Stimulated activated CD4-positive, alpha-beta T cell treated with anti-CD3 and anti-CD28 coated beads, Interleukin-15, amount 100 ng/mL, for 24 hours (primary cell): ENCODE measurements around the gene CCDC27.

Experiments
- DNase-seq: peaks from one replicate; pipeline ENCODE4 v3.0.0-alpha.2; 2020

CCDC27 gene

DNA sequence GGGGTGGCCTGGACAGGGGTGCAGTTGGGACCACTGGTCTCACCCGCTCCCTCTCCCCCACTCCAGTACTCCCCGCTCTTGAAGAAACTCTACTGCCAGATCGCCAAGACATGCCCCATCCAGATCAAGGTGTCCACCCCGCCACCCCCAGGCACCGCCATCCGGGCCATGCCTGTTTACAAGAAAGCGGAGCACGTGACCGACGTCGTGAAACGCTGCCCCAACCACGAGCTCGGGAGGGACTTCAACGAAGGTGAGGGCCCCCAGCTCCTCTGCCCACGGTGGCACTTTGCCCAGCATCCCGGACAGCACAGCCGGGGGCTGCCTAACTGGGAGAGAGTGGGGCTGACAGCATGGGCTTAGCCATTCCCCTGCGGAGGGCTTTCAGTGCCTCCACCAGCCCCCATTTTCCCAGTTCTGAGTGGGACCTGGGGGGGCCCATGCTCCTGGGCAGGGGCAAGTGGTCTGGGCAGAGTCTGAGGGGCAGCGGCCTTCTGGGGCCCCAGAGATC is 30.2 kb upstream of the CCDC27 start:
- no peak for DNase-seq

DNA sequence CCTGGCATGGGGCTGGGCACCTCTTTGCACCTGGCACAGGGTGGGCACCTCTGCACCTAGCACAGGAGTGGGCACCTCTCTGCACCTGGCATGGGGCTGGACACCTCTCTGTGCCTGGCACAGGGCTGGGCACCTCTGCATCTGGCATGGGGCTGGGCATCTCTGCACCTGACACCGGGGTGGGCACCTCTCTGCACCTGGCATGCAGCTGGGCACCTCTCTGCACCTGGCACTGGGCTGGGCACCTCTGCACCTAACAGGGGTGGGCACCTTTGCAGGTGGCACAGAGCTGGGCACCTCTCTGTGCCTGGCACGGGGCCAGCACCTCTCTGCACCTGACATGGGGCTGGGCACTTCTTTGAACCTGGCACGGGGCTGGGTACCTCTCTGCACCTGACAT is 29.4 kb upstream of the CCDC27 start:
- no peak for DNase-seq

DNA sequence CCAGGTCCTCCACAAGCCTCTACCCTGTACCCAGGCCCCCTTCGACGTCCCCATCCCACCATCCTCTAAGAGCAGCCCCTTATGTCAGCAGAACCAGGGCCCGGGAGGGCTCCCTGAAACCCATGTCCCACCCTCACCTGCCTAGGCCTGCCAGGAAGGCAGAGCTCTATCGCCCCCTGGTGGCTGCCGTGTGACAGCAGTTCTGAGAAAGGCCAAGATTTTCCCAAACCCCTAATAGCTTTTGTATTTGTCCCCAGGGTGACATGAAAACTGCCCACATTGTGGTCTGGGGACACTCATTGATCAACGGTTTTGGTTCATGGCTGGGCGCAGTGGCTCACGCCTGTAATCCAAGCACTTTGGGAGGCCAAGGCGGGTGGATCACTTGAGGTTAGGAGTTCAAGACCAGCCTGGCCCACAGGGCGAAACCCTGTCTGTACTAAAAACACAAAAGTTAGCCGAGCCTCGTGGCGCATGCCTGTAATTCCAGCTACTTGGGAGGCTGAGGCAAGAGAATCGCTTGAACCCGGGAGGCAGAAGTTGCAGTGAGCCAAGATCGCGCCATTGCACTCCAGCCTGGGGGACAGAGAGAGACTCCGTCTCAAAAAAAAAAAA is 27.7 kb upstream of the CCDC27 start:
- DNase-seq, result peak; percentile 87

DNA sequence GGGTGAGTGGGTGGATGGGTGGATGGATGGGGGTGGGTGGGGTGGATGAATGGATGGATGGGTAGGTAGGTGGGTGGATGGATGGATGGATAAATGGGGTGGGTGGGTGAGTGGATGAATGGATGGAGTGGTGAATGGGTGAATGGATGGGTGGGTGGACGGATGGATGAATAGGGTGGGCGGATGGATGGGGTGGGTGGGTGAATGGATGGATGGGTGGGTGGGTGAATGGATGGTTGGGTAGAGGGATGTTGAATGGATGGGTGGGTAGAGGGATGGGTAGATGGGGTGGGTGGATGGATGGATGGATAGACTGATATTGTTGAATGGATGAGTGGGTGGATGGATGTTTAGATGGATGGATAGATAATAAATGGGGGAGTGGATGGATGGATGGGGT is 26.9 kb upstream of the CCDC27 start:
- no peak for DNase-seq

DNA sequence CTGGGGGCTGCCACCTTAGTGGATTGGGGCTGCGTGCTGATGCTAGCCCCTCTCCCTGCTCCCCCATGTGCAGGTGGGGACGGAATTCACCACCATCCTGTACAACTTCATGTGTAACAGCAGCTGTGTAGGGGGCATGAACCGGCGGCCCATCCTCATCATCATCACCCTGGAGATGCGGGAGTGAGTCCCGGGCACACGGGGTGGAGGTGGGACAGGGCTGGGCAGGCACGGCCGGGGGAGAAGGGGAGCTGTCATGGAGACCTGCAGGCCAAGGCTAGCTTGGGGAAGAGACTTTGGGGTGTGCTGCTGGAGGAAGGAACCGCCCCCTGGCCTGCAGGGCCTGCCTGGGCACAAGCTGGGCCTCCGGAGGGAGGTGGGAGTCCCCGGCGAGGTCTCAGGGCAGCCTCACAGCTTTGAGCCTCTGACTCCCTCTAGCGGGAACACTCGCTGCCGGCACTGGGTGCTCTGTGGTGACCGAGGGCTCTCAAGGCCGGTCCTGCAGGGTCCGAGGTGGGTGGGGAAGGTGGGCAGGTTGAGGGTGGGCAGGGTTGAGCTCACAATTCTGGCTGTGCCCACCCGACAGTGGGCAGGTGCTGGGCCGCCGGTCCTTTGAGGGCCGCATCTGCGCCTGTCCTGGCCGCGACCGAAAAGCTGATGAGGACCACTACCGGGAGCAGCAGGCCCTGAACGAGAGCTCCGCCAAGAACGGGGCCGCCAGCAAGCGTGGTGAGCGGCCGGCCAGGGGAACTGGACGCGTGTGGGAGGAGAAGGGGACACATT is 25.0 kb upstream of the CCDC27 start:
- peak; percentile 48 for DNase-seq

DNA sequence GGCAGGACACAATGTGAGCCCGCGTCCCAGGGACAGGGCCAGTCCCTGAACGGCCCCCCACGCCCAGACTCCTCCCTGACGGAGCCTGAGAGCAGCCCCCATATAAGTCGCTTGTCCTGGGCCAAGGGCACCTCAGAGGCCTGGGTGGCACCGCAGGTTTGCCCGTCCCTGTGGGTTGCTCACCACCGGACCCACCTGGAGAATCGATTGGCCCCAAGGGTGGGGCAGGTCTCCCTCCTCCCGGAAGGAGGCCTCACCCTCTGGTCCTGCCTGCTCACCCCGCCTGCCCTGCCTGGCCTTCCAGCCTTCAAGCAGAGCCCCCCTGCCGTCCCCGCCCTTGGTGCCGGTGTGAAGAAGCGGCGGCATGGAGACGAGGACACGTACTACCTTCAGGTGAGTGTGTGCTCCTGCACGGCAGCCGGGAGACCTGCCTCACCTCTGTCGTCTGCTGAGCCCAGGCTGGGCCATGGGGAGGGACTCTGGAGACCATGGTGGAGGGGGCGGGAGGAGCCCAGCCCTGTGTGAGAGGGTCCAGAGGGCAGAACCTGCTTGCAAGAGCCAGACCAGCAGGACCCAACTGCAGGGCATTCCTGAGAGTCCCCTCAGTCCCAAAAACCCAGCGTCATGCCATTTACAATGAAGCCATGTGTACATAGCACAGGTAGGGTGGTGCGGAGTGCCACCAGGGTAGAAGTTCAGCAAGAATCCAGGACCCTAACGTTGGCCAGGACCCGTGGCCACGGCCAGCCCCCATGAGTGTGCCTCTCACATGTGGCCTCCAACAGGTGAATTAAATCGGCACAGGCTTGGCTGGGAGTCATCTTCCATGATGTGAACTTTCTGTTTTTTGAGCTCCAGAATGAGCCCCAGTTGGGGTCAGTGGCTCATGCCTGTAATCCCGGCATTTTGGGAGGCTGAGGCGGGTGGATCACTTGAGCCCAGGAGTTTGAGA is 24.1 kb upstream of the CCDC27 start:
- DNase-seq, result no peak

DNA sequence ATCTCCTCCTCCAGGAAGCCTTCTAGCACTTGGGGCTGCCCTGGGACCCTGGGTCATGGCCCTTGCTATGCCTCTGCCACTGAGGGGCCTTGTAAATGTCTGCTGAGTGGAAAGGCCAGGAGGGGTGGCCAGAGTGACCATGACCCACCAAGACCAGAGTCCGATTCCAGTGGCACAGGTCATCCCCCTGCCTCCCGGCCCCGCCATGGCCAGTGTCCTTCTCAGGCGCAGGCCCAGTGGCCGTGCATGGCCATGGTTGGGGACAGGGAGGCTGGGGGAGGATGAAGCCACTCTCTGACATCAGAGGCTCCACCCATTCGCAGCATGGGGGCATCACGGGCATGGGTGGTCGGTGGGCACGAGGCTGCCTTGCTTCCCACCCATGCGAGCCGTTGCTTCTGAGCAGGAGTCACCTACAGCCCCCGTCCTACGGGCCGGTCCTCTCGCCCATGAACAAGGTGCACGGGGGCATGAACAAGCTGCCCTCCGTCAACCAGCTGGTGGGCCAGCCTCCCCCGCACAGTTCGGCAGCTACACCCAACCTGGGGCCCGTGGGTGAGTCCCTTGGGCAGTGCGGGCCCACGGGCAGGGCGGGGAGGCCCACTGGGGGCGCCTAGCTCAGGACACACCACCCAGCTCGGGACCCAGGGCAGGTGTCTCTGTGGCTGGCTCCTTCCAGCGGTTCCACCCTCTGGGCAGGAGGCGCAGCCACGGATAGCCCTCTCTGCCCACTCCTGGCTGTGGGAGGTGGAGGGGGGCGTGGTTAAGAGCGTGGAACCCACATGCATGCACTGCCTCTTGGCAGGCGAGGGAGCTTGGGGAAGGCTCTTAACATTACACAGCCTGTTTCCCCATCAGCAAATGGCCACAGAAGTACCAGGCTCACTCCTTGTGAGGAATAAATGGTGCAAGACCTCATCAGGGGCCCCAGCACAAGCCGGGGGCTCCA is 22.4 kb upstream of the CCDC27 start:
- DNase-seq, result no peak

DNA sequence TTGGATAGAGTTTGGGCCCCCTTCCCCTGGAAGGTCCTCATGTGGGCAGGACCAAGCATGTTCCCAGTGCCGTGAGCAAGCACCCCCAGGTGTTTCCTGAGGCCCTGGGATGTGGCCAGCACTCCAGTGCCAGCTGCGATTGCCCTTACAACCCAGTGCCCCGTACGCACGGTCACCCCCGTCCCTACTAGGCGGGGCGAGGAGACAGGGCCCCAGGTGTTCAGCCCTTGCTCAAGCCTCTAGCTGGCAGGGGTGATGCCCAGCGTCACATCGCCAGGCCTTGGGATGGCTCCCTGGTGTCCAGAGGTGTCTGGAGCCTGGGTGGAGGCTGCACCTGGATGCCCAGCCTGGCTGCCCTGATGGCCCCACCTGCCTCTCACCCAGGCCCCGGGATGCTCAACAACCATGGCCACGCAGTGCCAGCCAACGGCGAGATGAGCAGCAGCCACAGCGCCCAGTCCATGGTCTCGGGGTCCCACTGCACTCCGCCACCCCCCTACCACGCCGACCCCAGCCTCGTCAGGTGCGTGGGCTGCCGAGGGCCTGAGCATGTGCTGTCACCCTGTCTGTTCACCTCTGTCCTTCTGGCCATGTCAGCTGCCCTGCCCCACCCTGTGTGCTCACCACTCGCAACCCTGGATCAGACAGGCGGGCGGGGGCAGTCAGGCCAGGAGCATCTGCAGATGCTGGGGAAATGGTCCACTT is 21.6 kb upstream of the CCDC27 start:
- no peak for DNase-seq

DNA sequence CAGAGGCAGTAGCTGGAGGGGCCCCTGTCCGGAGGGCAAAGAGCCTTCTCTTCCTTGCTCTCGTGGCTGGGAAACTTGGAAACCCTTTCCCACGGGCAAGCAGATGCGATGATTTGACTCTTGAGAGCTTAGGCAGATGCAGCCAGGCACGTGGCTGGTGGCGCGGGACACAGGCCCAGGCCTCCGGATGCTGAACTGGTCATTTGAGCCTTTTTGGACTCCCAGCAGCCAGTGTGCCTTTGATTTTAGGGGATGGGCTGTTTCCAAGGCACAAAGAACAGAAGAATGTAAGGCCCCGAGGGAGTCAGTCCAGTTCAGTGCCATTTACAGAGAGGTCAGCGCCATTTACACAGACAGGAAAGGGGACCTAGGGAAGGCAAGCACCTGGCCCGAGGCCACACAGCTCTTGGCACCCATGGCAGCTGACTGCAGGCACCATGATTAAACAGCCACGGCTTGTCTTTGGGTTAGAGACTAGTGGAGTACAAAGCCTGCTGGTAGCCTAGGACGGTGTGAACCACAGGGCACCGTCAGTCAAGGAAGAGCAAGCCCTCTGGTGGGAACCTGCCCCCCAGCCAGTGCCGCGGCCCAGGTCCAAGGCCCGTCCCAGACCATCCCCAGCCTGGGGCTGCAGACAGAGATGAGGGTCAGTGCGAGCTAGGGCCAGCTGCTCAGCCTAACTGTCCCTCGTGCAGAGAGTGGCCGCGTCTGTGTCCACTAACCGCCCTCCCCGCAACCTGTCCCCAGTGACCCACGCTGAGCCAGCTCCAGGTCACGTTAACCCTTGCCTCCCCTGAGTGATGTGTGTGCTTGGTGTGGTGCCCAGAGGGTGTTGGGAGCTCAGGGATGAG is 20.4 kb upstream of the CCDC27 start:
- DNase-seq, result no peak

DNA sequence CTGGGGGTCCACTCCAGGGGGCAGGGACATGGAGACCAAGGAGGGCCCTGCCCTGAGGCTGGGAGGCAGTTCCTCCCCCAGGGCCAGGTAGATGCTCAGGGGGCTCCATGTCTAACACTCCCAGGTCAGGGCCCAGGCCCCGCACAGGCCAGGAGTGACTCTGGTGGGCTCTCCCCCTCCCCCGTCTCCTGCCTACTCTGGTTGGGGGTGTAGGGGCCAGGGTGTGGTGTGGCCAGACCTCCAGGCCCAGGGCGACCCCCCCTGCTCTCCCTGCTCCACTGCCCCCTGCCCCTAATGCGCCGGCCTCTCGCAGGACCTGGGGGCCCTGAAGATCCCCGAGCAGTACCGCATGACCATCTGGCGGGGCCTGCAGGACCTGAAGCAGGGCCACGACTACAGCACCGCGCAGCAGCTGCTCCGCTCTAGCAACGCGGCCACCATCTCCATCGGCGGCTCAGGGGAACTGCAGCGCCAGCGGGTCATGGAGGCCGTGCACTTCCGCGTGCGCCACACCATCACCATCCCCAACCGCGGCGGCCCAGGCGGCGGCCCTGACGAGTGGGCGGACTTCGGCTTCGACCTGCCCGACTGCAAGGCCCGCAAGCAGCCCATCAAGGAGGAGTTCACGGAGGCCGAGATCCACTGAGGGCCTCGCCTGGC is 19.7 kb upstream of the CCDC27 start:
- no peak for DNase-seq

DNA sequence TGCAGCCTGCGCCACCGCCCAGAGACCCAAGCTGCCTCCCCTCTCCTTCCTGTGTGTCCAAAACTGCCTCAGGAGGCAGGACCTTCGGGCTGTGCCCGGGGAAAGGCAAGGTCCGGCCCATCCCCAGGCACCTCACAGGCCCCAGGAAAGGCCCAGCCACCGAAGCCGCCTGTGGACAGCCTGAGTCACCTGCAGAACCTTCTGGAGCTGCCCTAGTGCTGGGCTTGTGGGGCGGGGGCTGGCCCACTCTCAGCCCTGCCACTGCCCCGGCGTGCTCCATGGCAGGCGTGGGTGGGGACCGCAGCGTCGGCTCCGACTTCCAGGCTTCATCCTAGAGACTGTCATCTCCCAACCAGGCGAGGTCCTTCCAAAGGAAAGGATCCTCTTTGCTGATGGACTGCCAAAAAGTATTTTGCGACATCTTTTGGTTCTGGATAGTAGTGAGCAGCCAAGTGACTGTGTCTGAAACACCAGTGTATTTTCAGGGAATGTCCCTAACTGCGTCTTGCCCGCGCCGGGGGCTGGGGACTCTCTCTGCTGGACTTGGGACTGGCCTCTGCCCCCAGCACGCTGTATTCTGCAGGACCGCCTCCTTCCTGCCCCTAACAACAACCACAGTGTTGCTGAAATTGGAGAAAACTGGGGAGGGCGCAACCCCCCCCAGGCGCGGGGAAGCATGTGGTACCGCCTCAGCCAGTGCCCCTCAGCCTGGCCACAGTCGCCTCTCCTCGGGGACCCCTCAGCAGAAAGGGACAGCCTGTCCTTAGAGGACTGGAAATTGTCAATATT is 19.0 kb upstream of the CCDC27 start:
- DNase-seq, result no peak

DNA sequence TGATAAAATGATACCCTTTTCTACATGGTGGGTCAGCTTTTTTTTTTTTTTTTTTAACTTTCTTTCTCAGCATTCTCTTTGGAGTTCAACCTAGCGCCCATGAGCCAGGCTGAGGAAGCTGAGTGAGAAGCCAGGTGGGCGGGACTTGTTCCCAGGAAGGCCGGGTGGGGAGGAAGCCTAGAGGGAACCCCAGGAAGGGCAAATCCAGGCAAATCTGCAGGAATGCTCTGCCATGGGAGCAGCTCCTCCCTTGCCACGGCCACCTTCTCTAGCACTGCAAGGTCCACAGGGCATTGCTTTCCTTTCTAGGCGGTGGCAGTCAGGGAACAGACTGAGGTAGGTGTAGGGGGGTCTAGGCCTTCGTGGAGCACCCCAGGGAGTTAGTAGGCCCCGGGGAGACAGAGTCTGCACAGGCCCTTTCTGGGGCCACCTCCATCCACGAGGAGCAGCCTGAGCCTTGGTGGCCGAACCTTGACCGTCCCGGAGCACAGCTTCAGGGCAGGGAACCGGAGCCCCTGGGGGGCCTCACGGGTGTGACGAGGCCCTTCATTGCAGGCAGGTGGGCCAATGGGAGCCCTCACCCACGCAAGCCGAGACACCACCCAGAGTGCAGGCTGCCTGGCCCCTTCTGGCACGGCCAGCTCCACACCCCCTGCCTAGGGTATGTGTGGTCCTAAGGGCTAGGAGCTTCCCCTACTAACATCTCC is 18.2 kb upstream of the CCDC27 start:
- no peak for DNase-seq

DNA sequence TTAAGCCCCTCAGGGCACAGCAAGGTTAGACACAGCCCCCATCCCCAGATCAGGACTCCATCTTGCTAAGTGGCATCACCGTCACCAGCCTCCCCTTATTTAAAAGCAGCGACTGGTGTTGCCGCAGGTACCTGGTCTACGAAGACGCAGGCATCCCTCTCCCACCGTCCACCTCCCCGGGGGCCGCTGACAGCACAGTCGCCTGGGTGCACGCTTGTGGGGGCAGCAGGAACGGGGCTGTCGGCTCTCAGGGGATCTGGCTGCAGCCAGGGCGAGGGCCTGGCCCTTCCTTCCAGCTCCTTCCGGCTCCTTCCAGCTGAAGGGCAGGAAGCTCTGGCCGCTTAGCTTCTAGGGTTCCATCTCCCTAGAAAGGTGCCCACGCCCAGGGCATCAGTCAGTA is 17.6 kb upstream of the CCDC27 start:
- no peak for DNase-seq

DNA sequence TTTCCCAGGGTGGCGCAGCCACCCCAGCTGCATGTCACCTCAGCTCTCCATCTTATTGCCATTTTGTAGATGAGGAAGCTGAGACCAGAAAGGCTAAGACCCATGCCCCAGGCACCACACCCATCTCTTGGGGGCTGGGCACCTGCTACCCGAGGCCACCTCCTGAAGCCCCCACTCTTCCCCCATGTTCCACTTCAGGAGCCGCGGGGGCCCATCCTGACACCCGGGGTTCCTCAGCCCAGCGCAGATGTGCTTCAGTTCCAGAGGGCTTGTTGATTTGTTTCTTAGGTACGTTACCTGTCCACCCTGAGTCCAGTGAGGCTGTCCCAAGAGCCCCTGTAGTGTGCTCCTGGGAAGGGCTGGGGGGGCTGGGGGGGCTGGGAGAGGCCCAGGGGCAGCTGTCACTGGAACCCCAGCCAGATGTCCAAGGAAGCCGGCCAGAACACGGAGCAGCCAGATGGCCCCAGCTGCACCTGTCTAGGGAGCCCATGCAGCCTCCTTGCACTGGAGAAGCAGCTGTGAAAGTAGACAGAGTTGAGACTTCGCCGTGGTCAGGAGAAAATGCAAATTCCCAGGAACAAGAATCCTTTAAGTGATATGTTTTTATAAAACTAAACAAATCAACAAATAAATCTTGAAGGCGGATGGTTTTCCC is 17.1 kb upstream of the CCDC27 start:
- no peak for DNase-seq

DNA sequence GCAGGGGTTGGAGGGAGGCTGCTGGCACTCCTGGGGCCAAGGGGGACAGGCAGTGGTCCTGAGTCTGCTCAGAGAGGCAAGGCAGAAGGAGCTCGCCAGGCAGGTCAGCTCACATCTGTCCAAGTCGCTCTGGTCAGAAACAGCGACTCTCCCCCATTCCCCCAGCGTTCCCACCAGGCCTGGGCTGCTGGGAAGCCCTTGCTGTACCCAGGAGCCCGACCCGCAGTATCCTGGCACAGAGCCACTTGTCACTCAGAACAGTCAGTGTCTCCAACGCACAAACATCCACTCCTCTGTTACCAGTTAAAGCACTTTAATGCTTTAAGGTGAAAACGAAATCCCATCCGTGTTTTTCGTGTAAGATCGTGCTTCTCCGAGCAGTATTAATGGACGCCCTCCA is 16.6 kb upstream of the CCDC27 start:
- DNase-seq, result no peak

DNA sequence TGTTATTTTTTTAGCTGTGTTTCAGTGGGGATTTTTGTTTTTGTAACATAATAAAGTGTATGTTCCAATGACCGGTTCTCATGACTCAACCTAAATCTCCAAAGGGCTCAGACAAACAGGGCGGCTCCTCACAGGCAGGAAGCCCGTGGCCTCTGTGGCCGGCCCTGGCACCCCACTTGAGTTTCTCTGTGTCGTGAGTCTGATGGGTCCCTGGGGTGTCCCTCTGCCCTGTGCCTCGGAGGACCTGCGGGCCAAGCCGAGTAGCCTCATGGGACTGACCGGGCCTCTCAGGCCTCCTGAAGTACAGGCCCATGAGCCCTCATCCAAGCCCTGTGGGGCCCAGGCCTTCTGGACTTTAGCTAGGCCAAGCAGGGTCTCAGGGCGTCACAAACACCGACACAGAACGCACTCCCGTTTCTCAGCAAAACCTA is 16.1 kb upstream of the CCDC27 start:
- DNase-seq, result no peak

DNA sequence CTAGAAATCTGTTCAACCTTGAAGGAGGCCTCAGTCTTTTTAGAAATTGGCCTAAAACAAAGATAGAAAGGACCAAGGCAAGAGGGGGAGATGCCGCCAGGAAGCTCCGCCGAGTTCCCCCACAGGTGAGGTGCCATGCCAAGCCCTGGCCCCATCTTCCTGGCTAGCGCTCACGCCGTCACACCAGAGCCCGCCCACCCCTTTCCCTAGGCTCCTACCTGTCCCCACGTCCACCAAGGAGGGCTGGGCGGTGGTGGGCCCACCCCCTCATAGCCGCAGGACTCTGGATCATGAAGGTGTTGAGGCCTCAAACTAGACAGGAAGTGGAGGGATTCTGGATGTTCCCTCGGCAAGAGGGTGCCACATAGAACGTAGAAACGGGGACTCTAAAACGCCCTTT is 15.5 kb upstream of the CCDC27 start:
- DNase-seq, result no peak

DNA sequence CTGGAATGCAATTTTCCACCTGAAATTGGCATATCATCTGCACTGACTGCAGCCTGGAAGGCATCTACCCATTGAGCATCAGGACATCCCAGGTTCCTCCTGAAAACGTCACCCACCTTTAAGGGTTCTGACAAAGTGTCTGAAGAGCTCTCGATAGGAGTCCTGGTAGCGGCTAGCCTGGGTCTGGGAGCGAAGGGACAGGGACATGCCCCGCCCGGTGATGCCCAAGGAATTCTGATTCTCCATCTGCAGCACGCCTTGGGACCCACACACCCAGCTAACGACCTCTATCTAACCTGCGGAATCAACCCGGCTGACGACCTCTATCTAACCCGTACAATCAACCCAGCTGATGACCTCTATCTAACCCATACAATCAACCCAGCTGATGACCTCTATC is 13.3 kb upstream of the CCDC27 start:
- DNase-seq, result no peak
